Dedifferentiated amniotic fluid mesenchymal stem cell (primary cell): ENCODE results near the gene OR52E2.
"Not testable (repeated sequence)": the region's sequence is repeated elsewhere in the genome, so short reads cannot be mapped to it uniquely, and the experiment has no call there.

ENCODE experiments used
- DNase-seq: peaks from one replicate; pipeline ENCODE4 v3.0.0-alpha.2; 2016; ENCODE audit errors: extremely low spot score

OR52E2 gene

GRCh38 chr11:5059391-5059790 lies at the start of gene OR52E2:
Gene OR52E2 (minus strand): TSS chr11:5059627. CDS start chr11:5059627, 0 bp downstream.
- no peak for DNase-seq

GRCh38 chr11:5107285-5107684 lies 47.9 kb upstream of the OR52E2 start:
- no peak for DNase-seq

GRCh38 chr11:5103066-5103465 lies 43.6 kb upstream of the OR52E2 start:
- DNase-seq, result no peak

- DNase-seq, result no peak
Observed at GRCh38 chr11:5102246-5102645, 42.8 kb upstream of the OR52E2 start.

GRCh38 chr11:5096011-5096410 lies 36.6 kb upstream of the OR52E2 start:
- DNase-seq, result no peak

- no peak for DNase-seq
Observed at GRCh38 chr11:5092821-5093585, 33.6 kb upstream of the OR52E2 start.

GRCh38 chr11:5090668-5091067 lies 31.2 kb upstream of the OR52E2 start:
- no peak for DNase-seq

GRCh38 chr11:5088556-5088955 lies 29.1 kb upstream of the OR52E2 start:
- DNase-seq, result no peak

GRCh38 chr11:5083602-5084001 lies 24.2 kb upstream of the OR52E2 start:
- DNase-seq, result no peak

- DNase-seq, result no peak
Observed at GRCh38 chr11:5081405-5081804, 22.0 kb upstream of the OR52E2 start.

- DNase-seq, result no peak
Observed at GRCh38 chr11:5071799-5072198, 12.4 kb upstream of the OR52E2 start.

GRCh38 chr11:5069272-5069671 lies 9.8 kb upstream of the OR52E2 start, which contains the start of gene OR52E1:
Gene OR52E1 (plus strand): TSS chr11:5069572.
- no peak for DNase-seq

GRCh38 chr11:5065027-5065426 lies 5.6 kb upstream of the OR52E2 start:
- DNase-seq, result no peak

- DNase-seq, result not testable (repeated sequence)
Observed at GRCh38 chr11:5058679-5059078, 748 bp downstream of the OR52E2 start.

GRCh38 chr11:5046754-5047330 lies 12.6 kb downstream of the OR52E2 start:
- no peak for DNase-seq

GRCh38 chr11:5046226-5046625 lies 13.2 kb downstream of the OR52E2 start, which contains the start of gene OR52J3:
Gene OR52J3 (plus strand): TSS chr11:5046526. CDS start chr11:5046526, 0 bp downstream.
- DNase-seq, result no peak

GRCh38 chr11:5043380-5043779 lies 16.0 kb downstream of the OR52E2 start:
- DNase-seq, result no peak

- DNase-seq, result no peak
Observed at GRCh38 chr11:5042091-5042490, 17.3 kb downstream of the OR52E2 start.

GRCh38 chr11:5040876-5041275 lies 18.6 kb downstream of the OR52E2 start:
- no peak for DNase-seq

- no peak for DNase-seq
Observed at GRCh38 chr11:5038341-5038740, 21.1 kb downstream of the OR52E2 start.

GRCh38 chr11:5037926-5038325 lies 21.5 kb downstream of the OR52E2 start:
- no peak for DNase-seq

GRCh38 chr11:5036669-5037068 lies 22.8 kb downstream of the OR52E2 start:
- no peak for DNase-seq

- no peak for DNase-seq
Observed at GRCh38 chr11:5021996-5022395, 37.4 kb downstream of the OR52E2 start.
